H9 (cell line): Measurements from ENCODE around the gene CACNB4. TPM values are rescaled to one million over a fixed set of nuclear protein-coding genes. Genes with fewer than 3 reads are reported as not detected.

Experiments
- DNase-seq: peaks from one replicate; pipeline ENCODE4 v3.0.0-alpha.2; 2017
- H2AFZ ChIP-seq: one replicate; pipeline ENCODE4 v1.6.1; 2013; ENCODE audit warnings: mild to moderate bottlenecking, low read length, control low read depth, moderate library complexity
- H2AK5ac ChIP-seq: 2 replicates; pipeline ENCODE4 v1.6.1; 2013; ENCODE audit warnings: low read length, control low read depth, mixed read lengths; ENCODE audit not compliant: insufficient read length
- H2BK120ac ChIP-seq: one replicate; pipeline ENCODE4 v1.6.1; 2013; ENCODE audit warnings: low read depth, mild to moderate bottlenecking, low read length, control low read depth, inconsistent platforms; ENCODE audit not compliant: poor library complexity, severe bottlenecking
- H2BK12ac ChIP-seq: 2 replicates; pipeline ENCODE4 v1.6.1; 2013; ENCODE audit warnings: low read length, control low read depth, mixed read lengths, low read depth; ENCODE audit not compliant: insufficient read length
- H2BK15ac ChIP-seq: 2 replicates; pipeline ENCODE4 v1.6.1; 2013; ENCODE audit warnings: low read depth, low read length, control low read depth
- H2BK20ac ChIP-seq: one replicate; pipeline ENCODE4 v1.6.1; 2013; ENCODE audit warnings: low read depth, mild to moderate bottlenecking, low read length, control low read depth, inconsistent platforms; ENCODE audit not compliant: poor library complexity, severe bottlenecking
- H2BK5ac ChIP-seq: 2 replicates; pipeline ENCODE4 v1.6.1; 2013; ENCODE audit warnings: low read length, control low read depth, mixed read lengths; ENCODE audit not compliant: insufficient read length
- H3K14ac ChIP-seq: 2 replicates; pipeline ENCODE4 v1.6.1; 2013; ENCODE audit warnings: low read length, control low read depth; ENCODE audit not compliant: insufficient read depth
- H3K18ac ChIP-seq: 2 replicates; pipeline ENCODE4 v1.6.1; 2013; ENCODE audit warnings: low read depth, mild to moderate bottlenecking, mixed read lengths, low read length, control low read depth; ENCODE audit not compliant: insufficient read length
- H3K23ac ChIP-seq: 2 replicates; pipeline ENCODE4 v1.6.1; 2013; ENCODE audit warnings: low read length, control low read depth, mixed read lengths, low read depth; ENCODE audit not compliant: insufficient read length
- H3K23me2 ChIP-seq: 2 replicates; pipeline ENCODE4 v1.6.1; 2013; ENCODE audit warnings: low read depth, mild to moderate bottlenecking, mixed read lengths, low read length, control low read depth; ENCODE audit not compliant: insufficient read length, poor library complexity, severe bottlenecking
- H3K27ac ChIP-seq: 2 replicates; pipeline ENCODE4 v1.5.1; 2013; ENCODE audit warnings: low read length, control low read depth, mixed read lengths, low read depth; ENCODE audit not compliant: insufficient read length
- H3K27me3 ChIP-seq: 2 replicates; pipeline ENCODE4 v1.6.1; 2013; ENCODE audit warnings: low read length, control low read depth, inconsistent platforms; ENCODE audit not compliant: insufficient read depth
- H3K4ac ChIP-seq: 2 replicates; pipeline ENCODE4 v1.6.1; 2013; ENCODE audit warnings: low read depth, mild to moderate bottlenecking, control low read depth, inconsistent platforms, low read length, moderate library complexity
- H3K4me1 ChIP-seq: 2 replicates; pipeline ENCODE4 v1.6.1; 2013; ENCODE audit warnings: low read length, control low read depth, inconsistent platforms; ENCODE audit not compliant: insufficient read depth
- H3K4me2 ChIP-seq: 2 replicates; pipeline ENCODE4 v1.6.1; 2013; ENCODE audit warnings: low read length, control low read depth, mixed read lengths; ENCODE audit not compliant: insufficient read length, insufficient read depth
- H3K56ac ChIP-seq: 2 replicates; pipeline ENCODE4 v1.6.1; 2013; ENCODE audit warnings: low read depth, mild to moderate bottlenecking, mixed read lengths, low read length, control low read depth; ENCODE audit not compliant: insufficient read length
- H3K79me1 ChIP-seq: 2 replicates; pipeline ENCODE4 v1.6.1; 2013; ENCODE audit warnings: low read depth, mild to moderate bottlenecking, moderate library complexity, low read length, control low read depth, inconsistent platforms; ENCODE audit not compliant: insufficient read depth, poor library complexity, severe bottlenecking
- H3K79me2 ChIP-seq: 2 replicates; pipeline ENCODE4 v1.6.1; 2013; ENCODE audit warnings: low read length, control low read depth, inconsistent platforms; ENCODE audit not compliant: insufficient read depth
- H3K9ac ChIP-seq: 2 replicates; pipeline ENCODE4 v1.6.1; 2013; ENCODE audit warnings: low read length, control low read depth, mixed read lengths; ENCODE audit not compliant: insufficient read length; ENCODE audit errors: extremely low read depth
- H3K9me3 ChIP-seq: one replicate; pipeline ENCODE4 v1.6.1; 2013; ENCODE audit warnings: low read depth, low read length, inconsistent platforms; ENCODE audit not compliant: control insufficient read depth
- H3T11ph ChIP-seq: one replicate; pipeline ENCODE4 v1.6.1; 2013; ENCODE audit warnings: mild to moderate bottlenecking, low read length, control low read depth, inconsistent platforms
- H4K20me1 ChIP-seq: one replicate; pipeline ENCODE4 v1.6.1; 2013; ENCODE audit not compliant: control insufficient read depth, insufficient read length, insufficient read depth
- H4K5ac ChIP-seq: 2 replicates; pipeline ENCODE4 v1.6.1; 2013; ENCODE audit warnings: low read depth, mild to moderate bottlenecking, mixed read lengths, low read length, control low read depth; ENCODE audit not compliant: insufficient read length
- H4K8ac ChIP-seq: replicated peaks from 2 replicates; pipeline ENCODE4 v1.6.1; 2013; ENCODE audit warnings: low read length, control low read depth, mixed read lengths, low read depth; ENCODE audit not compliant: insufficient read length
- H4K91ac ChIP-seq: 2 replicates; pipeline ENCODE4 v1.6.1; 2013; ENCODE audit warnings: low read depth, mild to moderate bottlenecking, moderate library complexity, mixed read lengths, low read length, control low read depth; ENCODE audit not compliant: insufficient read length
- H3K27ac Mint-ChIP-seq, 3 experiments: 2 replicates in 2 of 3; 3 replicates in 1 of 3; pipeline ENCODE4 v1.8.0; 2020 to 2021; ENCODE audit warnings: mixed read lengths in 3 of 3, mild to moderate bottlenecking in 1 of 3, moderate library complexity in 1 of 3
- H3K27me3 Mint-ChIP-seq: 2 replicates; pipeline ENCODE4 v1.8.0; 2021; ENCODE audit warnings: low read depth, mild to moderate bottlenecking, moderate library complexity, mixed read lengths
- H3K36me3 Mint-ChIP-seq, 3 experiments: 2 replicates in 2 of 3; 3 replicates in 1 of 3; pipeline ENCODE4 v1.8.0; 2020 to 2021; ENCODE audit warnings: low read depth in 3 of 3, mixed read lengths in 3 of 3; ENCODE audit not compliant: insufficient read depth in 1 of 3
- H3K4me1 Mint-ChIP-seq, 2 experiments: 2 replicates each; pipeline ENCODE4 v1.8.0; 2020; ENCODE audit warnings: mixed read lengths in 2 of 2
- H3K4me3 Mint-ChIP-seq, 2 experiments: 2 replicates in 1 of 2; 3 replicates in 1 of 2; pipeline ENCODE4 v1.8.0; 2020 to 2021; ENCODE audit warnings: mild to moderate bottlenecking in 2 of 2, mixed read lengths in 2 of 2, moderate library complexity in 1 of 2
- H3K9me3 Mint-ChIP-seq, 2 experiments: 2 replicates in 1 of 2; 3 replicates in 1 of 2; pipeline ENCODE4 v1.8.0; 2020; ENCODE audit warnings: mild to moderate bottlenecking in 2 of 2, mixed read lengths in 2 of 2, moderate library complexity in 1 of 2
- CTCF ChIP-seq: fragments of 200-600 bp; sonication (generic); conservative IDR thresholded peaks from 3 replicates; pipeline ENCODE4 v1.8.0; 2021; ENCODE audit warnings: antibody characterized with exemption, mild to moderate bottlenecking
- WGBS: extraction: QIAGEN DNeasy Blood & Tissue Kit; methylation state at CpG from one replicate; pipeline ENCODE4 v1.1.7; 2013; ENCODE audit warnings: missing lambda C conversion rate, low lambda C conversion rate, mixed read lengths; ENCODE audit not compliant: insufficient read length; ENCODE audit errors: extremely low coverage; 5-methylcytosine and 5-hydroxymethylcytosine counted together
- total RNA-seq: library from RNA; stranded (reverse); gene quantifications from 2 replicates; pipeline ENCODE4 v1.2.1, GENCODE V29; 2021

The CACNB4 gene
- total RNA-seq, 1 experiment from 2014 or later: 1.4 TPM

GRCh38 chr2:151783133-151783520 lies 315.7 kb downstream of the CACNB4 start:
- H4K5ac ChIP-seq: no peak overlapping the region
- no peaks in the 10 kb centered on the region for H3K79me1 ChIP-seq
- H3K36me3 Mint-ChIP-seq: peaks cover 8 to 23% (median 17%) of the 10 kb centered on the region in 3 experiments; a peak in 6 of 7 replicates
- no peak overlapping the region for H3K4me3 Mint-ChIP-seq
- H3K23me2 ChIP-seq: no peaks in the 10 kb centered on the region
- H2BK20ac ChIP-seq: no peak overlapping the region
- no peak overlapping the region for H3K27ac Mint-ChIP-seq
- no peak overlapping the region for H3K4ac ChIP-seq
- no peak overlapping the region for H2BK12ac ChIP-seq
- no peak overlapping the region for H3K18ac ChIP-seq
- no CpG with 5 or more reads among the region's 2 CpGs for WGBS
- no peak overlapping the region for H2AK5ac ChIP-seq
- H3K27ac ChIP-seq: no peak overlapping the region
- no peak overlapping the region for H2BK5ac ChIP-seq
- DNase-seq: no peak
- no peak overlapping the region for H2BK120ac ChIP-seq
- H3T11ph ChIP-seq: no peak overlapping the region
- H4K20me1 ChIP-seq: no peaks in the 10 kb centered on the region
- no peaks in the 10 kb centered on the region for H3K9me3 ChIP-seq
- no peak overlapping the region for H2BK15ac ChIP-seq
- no peak overlapping the region for H2AFZ ChIP-seq
- H3K4me1 Mint-ChIP-seq: peaks cover 0 to 5% of the 10 kb centered on the region in 2 experiments; a peak in 3 of 4 replicates
- no peak overlapping the region for H4K91ac ChIP-seq
- no peak overlapping the region for H3K4me2 ChIP-seq
- H3K4me1 ChIP-seq: no peaks in the 10 kb centered on the region
- H3K27me3 Mint-ChIP-seq: no peaks in the 10 kb centered on the region
- no peaks in the 10 kb centered on the region for H3K27me3 ChIP-seq
- H3K56ac ChIP-seq: no peak overlapping the region
- TF ChIP-seq CTCF: no peak
- no peaks in the 10 kb centered on the region for H3K79me2 ChIP-seq
- H3K14ac ChIP-seq: no peak overlapping the region
- no peak overlapping the region for H3K23ac ChIP-seq
- H4K8ac ChIP-seq: no peak overlapping the region
- H3K9ac ChIP-seq: no peak overlapping the region
- 0 out of 5 replicates have a peak, but pooled peaks cover 0 to 2% of the 10 kb centered on the region in 2 experiments for H3K9me3 Mint-ChIP-seq

Other genes with a start within 250 kb of the CACNB4 start
- gene STAM2, start 76.7 kb upstream of the CACNB4 start, total RNA-seq: 13.5 and 14.2 TPM in 2 replicates
- gene FMNL2, start 236.1 kb upstream of the CACNB4 start, total RNA-seq: 30.3 and 33.6 TPM in 2 replicates